GM23248 (cell line): ENCODE measurements around the gene FUT9.

Experiments
- EZH2 ChIP-seq: fragments of 200-600 bp; sonication (generic); IDR thresholded peaks from 2 replicates; pipeline ENCODE4 v1.6.1; 2018; ENCODE audit warnings: antibody characterized with exemption, mild to moderate bottlenecking; ENCODE audit not compliant: insufficient read depth, poor library complexity, severe bottlenecking
- EZH2phosphoT487 ChIP-seq: fragments of 200-600 bp; sonication (generic); IDR thresholded peaks from 2 replicates; pipeline ENCODE4 v1.6.1; 2018; ENCODE audit warnings: antibody characterized with exemption, moderate library complexity, mild to moderate bottlenecking, low read depth; ENCODE audit not compliant: insufficient read depth

GRCh38 chr6:96213784-96214183, 198.0 kb downstream of the FUT9 start:
- no peak for TF ChIP-seq EZH2
- TF ChIP-seq EZH2phosphoT487: no peak
